ENCODE measurements around the gene VLDLR.

Gene VLDLR

GRCh38 chr9:2621722-2622460 lies at the start of gene VLDLR:
VLDLR (plus strand) TSS chr9:2621787; CDS start chr9:2622190, 403 bp downstream.
- peak; percentile 78 to 85 for DNase-seq

- no peak for DNase-seq
These were observed 47.4 kb upstream of the VLDLR start for GRCh38 chr9:2574203-2574602.

- DNase-seq: no peak
These were observed 45.0 kb upstream of the VLDLR start for GRCh38 chr9:2576631-2577030.

DNA sequence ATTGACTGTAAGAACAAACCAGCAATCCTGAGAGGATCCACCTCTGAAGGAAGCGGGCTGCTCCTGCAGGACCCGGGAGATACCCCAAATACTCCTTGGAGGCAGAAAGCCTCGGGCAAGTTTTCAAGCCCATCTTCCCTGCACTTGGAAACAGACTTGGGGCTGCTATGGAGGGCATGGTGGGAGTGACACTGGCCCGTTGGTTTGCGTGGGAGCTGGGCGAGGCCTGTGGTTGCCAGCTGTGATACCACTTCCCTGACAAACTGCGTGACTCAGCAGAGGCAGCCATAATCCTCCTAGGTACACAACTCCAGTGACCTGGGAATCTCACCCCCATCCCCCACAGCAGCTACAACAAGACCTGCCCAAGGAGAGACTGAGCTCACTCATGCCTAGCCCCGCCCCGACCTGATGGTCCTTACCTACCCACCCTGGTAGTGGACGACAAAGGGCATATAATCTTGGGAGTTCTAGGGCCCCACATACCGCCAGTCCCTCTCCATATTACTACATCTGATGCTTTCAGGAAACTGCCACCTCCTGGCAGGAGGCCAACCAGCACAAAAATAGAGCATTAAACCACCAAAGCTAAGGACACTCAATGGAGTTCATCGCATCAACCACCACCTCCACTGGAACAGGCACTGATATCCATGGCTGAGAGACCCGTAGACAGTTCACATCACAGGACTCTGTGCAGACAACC lies 38.1 kb upstream of the VLDLR start:
- no peak for DNase-seq

GRCh38 chr9:2591967-2592366 lies 29.6 kb upstream of the VLDLR start:
- no peak for DNase-seq

DNA sequence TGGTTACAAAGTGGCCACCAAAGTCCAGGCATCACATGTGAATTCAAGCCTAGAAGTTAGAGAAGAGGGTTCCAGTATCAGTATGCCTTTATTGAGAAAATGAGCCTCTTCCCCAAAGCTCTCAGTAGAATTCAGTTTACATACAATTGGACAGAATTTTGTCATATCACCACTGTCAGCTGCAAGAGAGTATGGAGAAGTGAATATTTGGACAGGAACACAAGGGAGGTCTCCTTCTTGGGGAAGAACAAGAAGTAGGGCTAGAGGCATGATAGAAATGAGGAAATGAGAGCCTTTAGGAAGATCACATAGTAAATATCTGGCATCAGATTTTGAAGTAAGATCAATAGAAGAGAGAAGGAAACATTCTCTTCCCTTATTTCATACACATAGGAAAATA lies 27.8 kb upstream of the VLDLR start:
- DNase-seq: no peak

GRCh38 chr9:2595973-2596372 lies 25.6 kb upstream of the VLDLR start:
- DNase-seq: peak in 1 of 2 experiments; percentile 59

DNA sequence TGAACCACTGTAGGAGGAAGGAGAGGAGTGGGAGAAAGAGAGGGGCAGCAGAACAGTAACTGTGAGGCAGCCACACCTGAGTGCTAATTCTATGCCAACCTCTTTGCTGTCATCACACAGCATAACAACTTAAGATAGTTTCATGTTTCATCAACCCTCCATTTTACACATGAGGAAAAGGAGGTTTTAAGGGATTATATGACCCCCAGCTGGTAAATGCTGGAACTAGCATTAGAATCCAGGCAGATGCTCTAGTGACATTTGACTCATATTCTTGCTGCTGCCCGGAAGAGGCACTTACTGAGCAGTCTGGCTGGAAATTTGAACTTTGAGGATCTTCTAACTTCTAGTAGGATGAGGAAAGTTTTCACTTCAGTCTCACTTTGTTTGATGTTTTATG lies 24.1 kb upstream of the VLDLR start:
- DNase-seq: no peak

GRCh38 chr9:2599896-2600295 lies 21.7 kb upstream of the VLDLR start:
- DNase-seq: no peak

- DNase-seq: no peak
These were observed 21.3 kb upstream of the VLDLR start for GRCh38 chr9:2600307-2600706.

DNA sequence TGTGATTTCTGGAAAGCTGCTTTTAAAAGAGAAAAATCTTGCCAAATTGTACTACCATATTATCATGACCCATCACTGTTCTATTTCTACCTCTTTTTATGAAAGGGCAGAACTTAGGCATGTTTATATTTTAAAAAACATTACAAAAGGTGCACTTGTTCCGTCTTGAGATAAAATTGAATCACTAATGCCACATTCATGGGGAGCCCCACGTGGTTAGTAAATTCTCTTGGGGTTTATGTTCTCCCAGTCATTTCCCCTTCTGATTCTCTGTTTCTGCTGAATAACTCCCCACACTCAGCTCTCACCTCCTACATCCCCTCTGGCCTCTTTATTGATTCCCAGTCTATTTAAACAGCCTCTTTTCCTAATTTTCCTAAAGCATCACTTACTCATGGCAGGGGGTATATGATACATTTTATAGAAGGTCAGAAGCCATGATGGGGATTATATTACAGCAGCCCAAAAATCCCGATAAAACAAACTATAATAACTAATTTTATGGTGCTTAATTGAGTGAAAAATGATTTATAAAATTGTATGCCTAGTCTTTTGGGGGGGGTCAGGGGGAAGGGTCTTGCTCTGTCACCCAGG lies 19.7 kb upstream of the VLDLR start:
- no peak for DNase-seq

- DNase-seq: no peak
These were observed 18.9 kb upstream of the VLDLR start for GRCh38 chr9:2602704-2603116.

DNA sequence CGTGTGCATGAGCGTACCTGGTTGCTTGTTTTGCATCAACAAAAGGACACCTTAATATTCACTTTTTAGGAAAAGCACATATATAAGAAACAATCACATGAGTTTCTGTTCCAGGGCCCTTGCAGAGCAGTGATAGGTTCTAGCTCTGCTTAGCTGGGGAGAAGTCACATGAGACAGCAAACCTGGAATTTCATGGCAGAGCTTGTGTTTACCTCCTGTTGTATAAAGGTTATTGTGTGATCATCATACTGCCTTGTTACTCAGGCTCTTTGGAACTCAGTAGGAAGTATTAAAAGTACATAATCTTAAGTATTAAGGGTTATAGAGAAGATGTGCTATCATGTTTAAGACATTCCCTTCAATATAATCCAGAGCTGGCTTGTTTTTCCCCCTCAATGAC lies 18.0 kb upstream of the VLDLR start:
- DNase-seq: no peak

- no peak for DNase-seq
These were observed 16.3 kb upstream of the VLDLR start for GRCh38 chr9:2605246-2605645.

DNA sequence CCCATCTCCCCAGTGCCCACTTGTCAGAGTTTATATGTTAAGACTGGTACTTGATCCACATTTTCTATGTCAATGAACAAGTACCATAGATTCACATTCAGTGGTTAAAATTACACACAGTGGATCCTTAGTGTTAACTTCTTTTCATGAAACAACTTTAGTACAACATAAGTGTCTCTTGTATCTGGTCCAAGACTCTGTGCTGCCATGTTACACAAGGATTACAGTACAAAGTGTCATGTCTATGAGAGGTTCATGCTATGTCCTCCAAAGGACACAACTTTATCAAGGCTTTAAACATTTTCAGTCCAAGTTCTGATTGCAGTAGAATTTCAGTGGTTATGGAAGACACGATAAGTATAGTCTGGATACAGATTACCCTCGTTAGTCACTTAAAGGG lies 13.3 kb upstream of the VLDLR start:
- no peak for DNase-seq

DNA sequence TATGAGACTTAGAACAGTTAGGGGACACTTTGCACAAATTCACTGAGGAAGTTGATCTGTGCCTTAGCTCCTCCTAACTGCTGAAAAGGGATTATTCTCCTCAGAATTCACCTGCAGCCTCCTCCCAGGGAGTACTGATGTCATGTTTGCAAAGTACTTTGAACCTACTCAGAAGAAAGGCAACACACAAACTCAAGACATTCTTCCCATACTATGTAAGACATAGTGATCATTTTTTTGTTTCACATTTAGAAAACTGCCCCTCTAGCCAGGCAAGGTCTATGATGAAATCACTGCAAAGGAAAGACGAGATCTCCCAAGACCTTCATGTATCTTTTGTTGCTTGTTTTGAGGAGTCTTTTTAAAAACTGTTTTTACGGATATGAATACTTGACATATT lies 10.6 kb upstream of the VLDLR start:
- no peak for DNase-seq

DNA sequence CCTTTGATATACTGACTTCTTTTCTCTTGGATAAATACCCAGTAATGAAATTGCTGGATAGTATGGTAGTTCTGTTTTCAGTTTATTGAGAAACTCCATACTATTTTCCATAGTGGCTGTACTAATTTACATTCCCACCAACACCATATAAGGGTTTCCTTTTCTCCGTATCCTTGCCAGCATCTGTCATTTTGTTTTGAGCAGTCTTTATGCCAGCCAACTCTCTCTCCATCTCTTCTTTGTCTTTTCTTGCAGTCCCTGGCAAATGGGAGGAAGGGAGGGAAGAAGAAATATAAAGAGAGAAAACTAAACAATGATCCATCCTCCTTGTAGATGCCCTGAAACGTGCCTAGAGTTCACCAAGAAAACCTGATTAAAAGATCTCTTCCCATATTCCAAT lies 9.6 kb upstream of the VLDLR start:
- no peak for DNase-seq

DNA sequence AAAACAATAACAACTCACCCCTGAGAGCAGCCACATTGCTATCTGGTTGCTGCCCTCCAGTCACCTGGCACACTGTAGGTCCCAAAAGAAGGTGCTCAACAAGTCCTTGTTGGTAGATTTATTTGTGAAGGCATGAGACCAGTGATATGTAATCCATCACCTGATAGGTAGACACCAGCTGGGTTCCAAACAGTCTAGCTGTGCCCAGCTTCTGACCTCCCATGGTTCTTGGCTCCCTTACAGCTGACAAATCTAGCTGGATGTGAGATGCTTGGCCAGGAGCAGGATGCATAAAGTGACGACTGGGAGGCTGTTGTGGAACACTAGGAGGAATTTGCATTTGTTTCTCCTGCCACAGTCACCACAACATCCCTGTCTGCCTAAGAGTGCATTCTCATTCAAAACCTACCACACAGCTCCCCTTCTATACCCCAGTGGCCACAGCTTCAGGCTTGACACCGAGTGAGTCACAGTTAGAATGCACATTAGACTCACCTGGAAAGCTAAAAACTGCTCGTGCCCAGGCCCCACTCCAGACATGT lies 7.8 kb upstream of the VLDLR start:
- DNase-seq: no peak

GRCh38 chr9:2615497-2615896 lies 6.1 kb upstream of the VLDLR start:
- no peak for DNase-seq

- no peak for DNase-seq
These were observed 4.8 kb upstream of the VLDLR start for GRCh38 chr9:2616692-2617377.

DNA sequence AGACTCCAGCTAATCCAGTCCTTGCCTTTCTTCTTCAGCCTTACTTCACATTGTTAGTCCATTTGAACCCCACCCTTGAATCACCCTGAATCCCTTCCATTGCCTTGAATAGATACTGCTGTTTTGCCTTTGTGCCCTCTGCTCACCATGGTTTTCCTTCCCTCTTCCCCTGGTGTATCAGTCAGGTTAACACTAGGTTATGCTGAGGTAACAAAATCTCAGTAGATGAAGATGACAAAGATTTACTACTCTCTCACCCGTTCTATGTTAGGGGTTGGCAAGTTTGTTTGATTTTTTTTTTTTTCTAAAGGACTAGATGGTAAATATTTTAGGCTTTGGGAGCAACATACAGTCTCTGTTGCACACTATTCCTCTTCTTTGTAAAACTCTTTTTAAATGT lies 3.3 kb upstream of the VLDLR start:
- no peak for DNase-seq

- DNase-seq: peak; percentile 92 to 93
These were observed 467 bp upstream of the VLDLR start for GRCh38 chr9:2620919-2621721.

All from NCI-H1930 (cell line).